ENCODE results near the gene SHC3. TPM values are rescaled to one million over a fixed set of nuclear protein-coding genes. Genes with fewer than 3 reads are reported as not detected.
A peak's percentile ranks its signal among the peaks of the same experiment; 100 is the strongest.

Gene SHC3
- total RNA-seq, 1 donor from 2014 or later, result 0.13 TPM

GRCh38 chr9:89109666-89110065, 69.0 kb downstream of the SHC3 start:
- no peak for DNase-seq (ENCODE audit: low read depth in 2 of 2)

- no peak for DNase-seq (ENCODE audit: low read depth in 2 of 2)
Measured at GRCh38 chr9:89107406-89107805, 71.2 kb downstream of the SHC3 start.

- no peak for DNase-seq (ENCODE audit: low read depth in 2 of 2)
Measured at GRCh38 chr9:89106224-89106851, 72.3 kb downstream of the SHC3 start.

GRCh38 chr9:89104821-89105220, 73.8 kb downstream of the SHC3 start:
- DNase-seq (ENCODE audit: low read depth in 2 of 2), result no peak

- DNase-seq (ENCODE audit: low read depth in 2 of 2), result no peak
Measured at GRCh38 chr9:89097219-89097618, 81.4 kb downstream of the SHC3 start.

- DNase-seq (ENCODE audit: low read depth in 2 of 2), result no peak
Measured at GRCh38 chr9:89096807-89097206, 81.8 kb downstream of the SHC3 start.

- no peak for DNase-seq (ENCODE audit: low read depth in 2 of 2)
Measured at GRCh38 chr9:89095761-89096528, 82.7 kb downstream of the SHC3 start.

- DNase-seq (ENCODE audit: low read depth in 2 of 2), result no peak
Measured at GRCh38 chr9:89093201-89093975, 85.2 kb downstream of the SHC3 start.

- no peak for DNase-seq (ENCODE audit: low read depth in 2 of 2)
Measured at GRCh38 chr9:89089176-89089575, 89.4 kb downstream of the SHC3 start.

- no peak for DNase-seq (ENCODE audit: low read depth in 2 of 2)
Measured at GRCh38 chr9:89083626-89084025, 95.0 kb downstream of the SHC3 start.

GRCh38 chr9:89080193-89080592, 98.4 kb downstream of the SHC3 start:
- DNase-seq (ENCODE audit: low read depth in 2 of 2), result no peak

- no peak for DNase-seq (ENCODE audit: low read depth in 2 of 2)
Measured at GRCh38 chr9:89079391-89079790, 99.2 kb downstream of the SHC3 start.

GRCh38 chr9:89078860-89079259, 99.8 kb downstream of the SHC3 start:
- peak; percentile 16 to 30 for DNase-seq (ENCODE audit: low read depth in 2 of 2)

GRCh38 chr9:89078421-89078820, 100.2 kb downstream of the SHC3 start:
- no peak for DNase-seq (ENCODE audit: low read depth in 2 of 2)

- no peak for DNase-seq (ENCODE audit: low read depth in 2 of 2)
Measured at GRCh38 chr9:89077519-89077918, 101.1 kb downstream of the SHC3 start.

GRCh38 chr9:89073397-89073796, 105.2 kb downstream of the SHC3 start:
- DNase-seq (ENCODE audit: low read depth in 2 of 2), result no peak

- no peak for DNase-seq (ENCODE audit: low read depth in 2 of 2)
Measured at GRCh38 chr9:89071591-89071990, 107.0 kb downstream of the SHC3 start.

GRCh38 chr9:89066835-89067234, 111.8 kb downstream of the SHC3 start:
- no peak for DNase-seq (ENCODE audit: low read depth in 2 of 2)

- DNase-seq (ENCODE audit: low read depth in 2 of 2), result no peak
Measured at GRCh38 chr9:89065921-89066320, 112.7 kb downstream of the SHC3 start.

GRCh38 chr9:89060790-89061189, 117.8 kb downstream of the SHC3 start:
- no peak for DNase-seq (ENCODE audit: low read depth in 2 of 2)

GRCh38 chr9:89059925-89060506, 118.6 kb downstream of the SHC3 start:
- DNase-seq (ENCODE audit: low read depth in 2 of 2), result no peak

- DNase-seq (ENCODE audit: low read depth in 2 of 2), result no peak
Measured at GRCh38 chr9:89058906-89059305, 119.7 kb downstream of the SHC3 start.

All from dermis microvascular lymphatic vessel endothelial cell (primary cell).